Measurements from ENCODE around the gene SLC8A1. TPM values are rescaled to one million over a fixed set of nuclear protein-coding genes. Genes with fewer than 3 reads are reported as not detected.
A peak's percentile ranks its signal among the peaks of the same experiment; 100 is the strongest.

SLC8A1 gene
- polyA plus RNA-seq, 3 donors: 16.9 to 18.2 (median 18.0) TPM

DNA sequence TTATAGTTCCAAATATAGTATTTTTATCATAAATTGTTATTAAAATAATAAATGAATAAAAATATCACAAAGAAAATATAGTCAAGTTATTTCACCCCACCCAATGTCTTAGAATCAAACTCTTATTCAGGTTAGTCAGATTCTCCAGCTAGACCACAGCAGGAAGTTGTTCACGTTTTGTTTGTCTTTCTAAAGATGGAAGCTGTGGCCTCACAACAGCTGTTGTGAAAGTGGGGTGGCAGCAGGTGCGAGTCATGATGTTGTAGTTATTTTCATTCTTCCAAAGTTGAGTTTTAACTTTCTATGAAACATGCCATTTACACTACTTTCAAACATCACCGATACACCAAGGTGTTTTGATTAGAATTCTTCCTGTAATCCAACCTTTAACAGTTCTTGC is 272.9 kb downstream of the SLC8A1 start:
- Histone ChIP-seq H3K36me3 (replicated peaks in 1 of 2; ENCODE audit: control insufficient read depth in 1 of 2, insufficient read depth in 2 of 2, low read length in 2 of 2) (peaks cover 0 to 23% of the 10 kb centered on the region in 2 donors), H3K4me3 (replicated peaks in 1 of 3; ENCODE audit: low read depth in 2 of 3, low read length in 3 of 3) (no peak overlapping the region), H4K20me1 (ENCODE audit: insufficient read depth, low read length) (peaks cover 74% of the 10 kb centered on the region), H3K27me3 (ENCODE audit: control insufficient read depth in 2 of 2, insufficient read depth in 2 of 2, low read length in 2 of 2) (no peaks in the 10 kb centered on the region), H3K4me1 (ENCODE audit: control insufficient read depth in 1 of 2, insufficient read depth in 2 of 2, low read length in 2 of 2) (peaks cover 6 to 16% of the 10 kb centered on the region in 2 donors), H2AFZ (ENCODE audit: insufficient read depth, low read depth, low read length, poor library complexity, severe bottlenecking) (no peak overlapping the region), H3K79me2 (ENCODE audit: insufficient read depth, low read length) (no peaks in the 10 kb centered on the region), H3K4me2 (replicated peaks; ENCODE audit: extremely low read depth, low read length, poor library complexity, severe bottlenecking) (no peak overlapping the region), H3K9me3 (replicated peaks in 1 of 2; ENCODE audit: control insufficient read depth in 1 of 2, insufficient read depth in 1 of 2, low read length in 2 of 2) (no peaks in the 10 kb centered on the region), H3K27ac (ENCODE audit: low read depth in 1 of 2, low read length in 2 of 2) (no peak overlapping the region), H3K9ac (ENCODE audit: insufficient read depth, low read length, poor library complexity, severe bottlenecking) (no peak overlapping the region)
- no peak overlapping the region for H3K27ac Mint-ChIP-seq
- peaks cover 13 to 17% of the 10 kb centered on the region in 2 donors for H3K36me3 Mint-ChIP-seq
- H3K27me3 Mint-ChIP-seq (ENCODE audit: low read depth in 3 of 3): no peaks in the 10 kb centered on the region
- H3K4me3 Mint-ChIP-seq: no peak overlapping the region
- intact Hi-C loops (cut with micrococcal nuclease): no loop called here
- peaks cover 26% of the 10 kb centered on the region for H3K4me1 Mint-ChIP-seq
- TF ChIP-seq, protein P1, sequence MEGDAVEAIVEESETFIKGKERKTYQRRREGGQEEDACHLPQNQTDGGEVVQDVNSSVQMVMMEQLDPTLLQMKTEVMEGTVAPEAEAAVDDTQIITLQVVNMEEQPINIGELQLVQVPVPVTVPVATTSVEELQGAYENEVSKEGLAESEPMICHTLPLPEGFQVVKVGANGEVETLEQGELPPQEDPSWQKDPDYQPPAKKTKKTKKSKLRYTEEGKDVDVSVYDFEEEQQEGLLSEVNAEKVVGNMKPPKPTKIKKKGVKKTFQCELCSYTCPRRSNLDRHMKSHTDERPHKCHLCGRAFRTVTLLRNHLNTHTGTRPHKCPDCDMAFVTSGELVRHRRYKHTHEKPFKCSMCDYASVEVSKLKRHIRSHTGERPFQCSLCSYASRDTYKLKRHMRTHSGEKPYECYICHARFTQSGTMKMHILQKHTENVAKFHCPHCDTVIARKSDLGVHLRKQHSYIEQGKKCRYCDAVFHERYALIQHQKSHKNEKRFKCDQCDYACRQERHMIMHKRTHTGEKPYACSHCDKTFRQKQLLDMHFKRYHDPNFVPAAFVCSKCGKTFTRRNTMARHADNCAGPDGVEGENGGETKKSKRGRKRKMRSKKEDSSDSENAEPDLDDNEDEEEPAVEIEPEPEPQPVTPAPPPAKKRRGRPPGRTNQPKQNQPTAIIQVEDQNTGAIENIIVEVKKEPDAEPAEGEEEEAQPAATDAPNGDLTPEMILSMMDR (IDR thresholded peaks at IDR 0.05): no peak
- no CpG with 5 or more reads among the region's 3 CpGs for WGBS (ENCODE audit: insufficient coverage)
- DNase-seq: peak in 1 of 3 donors; percentile 6
- peaks cover 0 to 3% (median 0%) of the 10 kb centered on the region in 7 donors for H3K9me3 Mint-ChIP-seq

DNA sequence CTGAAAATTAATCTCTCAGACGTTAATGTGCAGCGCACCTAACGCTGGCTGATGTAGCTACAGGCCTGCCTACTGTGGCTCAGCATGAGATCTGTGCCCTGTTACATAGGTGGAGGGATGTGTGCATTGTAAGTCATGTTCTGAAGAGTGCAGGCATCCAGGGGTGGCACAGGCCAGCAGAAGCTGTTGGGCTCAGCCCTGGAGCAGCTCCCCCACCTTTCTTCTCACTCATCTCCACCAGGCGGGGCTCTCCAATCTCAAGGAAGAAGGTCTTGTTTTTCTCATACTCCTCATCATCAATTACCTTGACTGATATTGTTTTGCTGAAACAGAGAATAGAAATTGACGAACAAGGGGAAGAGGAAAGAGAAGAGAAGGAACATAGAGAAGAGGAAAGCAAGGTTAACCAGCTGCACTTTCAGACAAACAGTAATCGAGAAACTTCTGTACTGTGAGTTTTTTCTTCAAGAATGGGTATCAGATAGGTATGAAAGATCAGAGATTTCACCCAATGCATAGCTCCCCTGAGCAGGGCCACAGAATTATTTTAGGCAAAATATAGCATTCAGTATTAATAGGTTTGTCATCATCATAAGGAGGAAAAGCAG is 273.6 kb downstream of the SLC8A1 start:
- DNase-seq: no peak
- Histone ChIP-seq H2AFZ (ENCODE audit: insufficient read depth, low read depth, low read length, poor library complexity, severe bottlenecking) (no peak overlapping the region), H3K79me2 (ENCODE audit: insufficient read depth, low read length) (no peaks in the 10 kb centered on the region), H3K36me3 (replicated peaks in 1 of 2; ENCODE audit: control insufficient read depth in 1 of 2, insufficient read depth in 2 of 2, low read length in 2 of 2) (peaks cover 0 to 23% of the 10 kb centered on the region in 2 donors), H3K4me3 (replicated peaks in 1 of 3; ENCODE audit: low read depth in 2 of 3, low read length in 3 of 3) (no peak overlapping the region), H3K9ac (ENCODE audit: insufficient read depth, low read length, poor library complexity, severe bottlenecking) (no peak overlapping the region), H3K27ac (ENCODE audit: low read depth in 1 of 2, low read length in 2 of 2) (peak overlapping the region in 1 of 2 donors; percentile 28), H3K4me2 (replicated peaks; ENCODE audit: extremely low read depth, low read length, poor library complexity, severe bottlenecking) (no peak overlapping the region), H4K20me1 (ENCODE audit: insufficient read depth, low read length) (peaks cover 67% of the 10 kb centered on the region), H3K4me1 (ENCODE audit: control insufficient read depth in 1 of 2, insufficient read depth in 2 of 2, low read length in 2 of 2) (peaks cover 6 to 16% of the 10 kb centered on the region in 2 donors), H3K9me3 (replicated peaks in 1 of 2; ENCODE audit: control insufficient read depth in 1 of 2, insufficient read depth in 1 of 2, low read length in 2 of 2) (no peaks in the 10 kb centered on the region), H3K27me3 (ENCODE audit: control insufficient read depth in 2 of 2, insufficient read depth in 2 of 2, low read length in 2 of 2) (no peaks in the 10 kb centered on the region)
- intact Hi-C loops (cut with micrococcal nuclease): no loop called here
- H3K36me3 Mint-ChIP-seq: peaks cover 14 to 18% of the 10 kb centered on the region in 2 donors
- TF ChIP-seq, protein P1 (IDR thresholded peaks at IDR 0.05): no peak
- H3K27ac Mint-ChIP-seq: peak overlapping the region in 2 of 7 donors; percentile 10 to 71
- no peaks in the 10 kb centered on the region for H3K27me3 Mint-ChIP-seq (ENCODE audit: low read depth in 3 of 3)
- WGBS (ENCODE audit: insufficient coverage): 100% methylated on average over 3 of the region's 6 CpGs
- peaks cover 26% of the 10 kb centered on the region for H3K4me1 Mint-ChIP-seq
- H3K4me3 Mint-ChIP-seq: no peak overlapping the region
- H3K9me3 Mint-ChIP-seq: peaks cover 0 to 3% (median 0%) of the 10 kb centered on the region in 7 donors

Data from CD14-positive monocyte (primary cell).